Thymus (tissue), 11 donors: ENCODE measurements around the gene ATP9A. TPM values are rescaled to one million over a fixed set of nuclear protein-coding genes. Genes with fewer than 3 reads are reported as not detected.

Experiments
- DNase-seq, 9 donors: peaks; one replicate each; pipeline ENCODE4 v3.0.0-alpha.2; 2013; ENCODE audit warnings: low spot score in 9 of 9, low read depth in 6 of 9, missing footprints in 1 of 9
- H3K27ac ChIP-seq, 2 donors: one replicate each; pipeline ENCODE4 v1.5.1; 2013; ENCODE audit warnings: control low read depth in 1 of 2, low read depth in 1 of 2, low read length in 1 of 2, mild to moderate bottlenecking in 1 of 2, moderate library complexity in 1 of 2
- H3K27me3 ChIP-seq, 2 donors: one replicate each; pipeline ENCODE4 v1.5.1; 2013; ENCODE audit warnings: low read length in 1 of 2; ENCODE audit not compliant: control insufficient read depth in 2 of 2, insufficient read depth in 1 of 2
- H3K36me3 ChIP-seq, 2 donors: one replicate each; pipeline ENCODE4 v1.5.1; 2013; ENCODE audit warnings: low read length in 1 of 2, mild to moderate bottlenecking in 1 of 2, moderate library complexity in 1 of 2; ENCODE audit not compliant: control insufficient read depth in 2 of 2, insufficient read depth in 2 of 2
- H3K4me1 ChIP-seq, 2 donors: one replicate each; pipeline ENCODE4 v1.5.1; 2013; ENCODE audit warnings: low read length in 2 of 2; ENCODE audit not compliant: control insufficient read depth in 2 of 2, insufficient read depth in 2 of 2
- H3K4me3 ChIP-seq, 2 donors: one replicate each; pipeline ENCODE4 v1.5.1; 2013; ENCODE audit warnings: low read length in 2 of 2, control low read depth in 1 of 2, mild to moderate bottlenecking in 1 of 2
- H3K9me3 ChIP-seq, 2 donors: one replicate each; pipeline ENCODE4 v1.5.1; 2013; ENCODE audit warnings: low read length in 1 of 2, mild to moderate bottlenecking in 1 of 2; ENCODE audit not compliant: control insufficient read depth in 2 of 2, insufficient read depth in 1 of 2
- WGBS: extraction: QIAGEN DNeasy Blood & Tissue Kit; methylation state at CpG from one replicate; pipeline ENCODE4 v1.1.7; 2013; 5-methylcytosine and 5-hydroxymethylcytosine counted together
- polyA plus RNA-seq: library from polyadenylated mRNA; stranded (reverse); fragments of 200-250 nt; gene quantifications from one replicate; pipeline ENCODE4 v1.2.3, GENCODE V29; 2013
- total RNA-seq: library from RNA; stranded (reverse); fragments of 120-200 nt; gene quantifications from one replicate; pipeline ENCODE4 v1.2.4, GENCODE V29; 2013
- donor health status: healthy.

The ATP9A gene
- total and polyA plus RNA-seq, 2 donors = 4.7 to 6.7 TPM

- no peak overlapping the region for H3K27ac ChIP-seq
- H3K27me3 ChIP-seq = peaks cover 3 to 13% of the 10 kb centered on the region in 2 donors
- H3K9me3 ChIP-seq = no peaks in the 10 kb centered on the region
- no peaks in the 10 kb centered on the region for H3K36me3 ChIP-seq
- DNase-seq = no peak
- no peaks in the 10 kb centered on the region for H3K4me1 ChIP-seq
- no peak overlapping the region for H3K4me3 ChIP-seq
- WGBS = 76% methylated on average over 5 of the region's 5 CpGs
Measured at GRCh38 chr20:51807720-51808250, 39.6 kb upstream of the ATP9A start.

DNA sequence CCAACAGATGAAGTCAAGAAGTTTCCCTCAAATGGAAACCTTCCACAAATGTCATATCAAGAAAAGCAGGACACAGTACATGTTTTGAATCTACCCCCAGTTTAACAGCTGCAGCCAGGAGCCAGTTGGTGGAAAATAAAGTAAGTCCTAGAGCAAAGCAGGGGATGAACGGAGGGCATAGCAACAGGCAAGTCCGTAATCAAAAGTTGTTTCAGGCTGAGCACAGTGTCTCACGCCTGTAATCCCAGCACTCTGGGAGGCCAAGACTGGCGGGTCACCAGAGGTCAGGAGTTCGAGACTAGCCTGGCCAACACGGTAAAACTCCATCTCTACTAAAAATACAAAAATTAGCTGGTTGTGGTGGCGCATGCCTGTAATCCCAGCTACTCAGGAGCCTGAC, 36.6 kb upstream of the ATP9A start:
- WGBS = 94% methylated on average over 7 of the region's 7 CpGs
- H3K27ac ChIP-seq = no peak overlapping the region
- H3K27me3 ChIP-seq = peaks cover 32 to 43% of the 10 kb centered on the region in 2 donors
- no peaks in the 10 kb centered on the region for H3K36me3 ChIP-seq
- DNase-seq = no peak
- no peaks in the 10 kb centered on the region for H3K4me1 ChIP-seq
- H3K4me3 ChIP-seq = no peak overlapping the region
- H3K9me3 ChIP-seq = no peaks in the 10 kb centered on the region

GRCh38 chr20:51803148-51803854, 35.1 kb upstream of the ATP9A start:
- H3K27ac ChIP-seq = no peak overlapping the region
- H3K4me1 ChIP-seq = no peaks in the 10 kb centered on the region
- no peaks in the 10 kb centered on the region for H3K9me3 ChIP-seq
- 91% methylated on average over 4 of the region's 4 CpGs for WGBS
- no peaks in the 10 kb centered on the region for H3K36me3 ChIP-seq
- H3K4me3 ChIP-seq = no peak overlapping the region
- DNase-seq = no peak
- H3K27me3 ChIP-seq = peaks cover 37 to 54% of the 10 kb centered on the region in 2 donors

GRCh38 chr20:51802170-51802751, 34.1 kb upstream of the ATP9A start, which contains the start of gene SALL4:
Gene SALL4 (minus strand): TSS chr20:51802521. CDS start chr20:51802408, 113 bp downstream.
- DNase-seq = no peak
- WGBS = 56% methylated on average over 44 of the region's 44 CpGs

DNA sequence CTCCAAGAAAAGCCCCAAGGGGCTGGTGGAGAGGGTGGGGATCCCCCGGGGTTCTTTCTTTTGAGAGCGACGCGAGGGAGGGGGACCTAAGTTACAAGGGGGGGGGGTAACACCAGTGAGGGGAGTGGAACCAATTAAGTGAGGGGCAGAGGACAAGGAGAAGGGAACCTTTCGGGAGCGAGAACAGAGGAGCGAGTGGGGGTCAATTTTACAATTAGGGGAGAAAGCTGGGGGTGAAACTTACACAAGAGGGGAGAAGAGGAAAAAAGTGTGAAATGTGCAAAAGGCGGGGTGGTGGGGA, 33.6 kb upstream of the ATP9A start:
- Histone ChIP-seq H3K4me3 (no peak overlapping the region), H3K36me3 (no peaks in the 10 kb centered on the region), H3K27me3 (peaks cover 37 to 58% of the 10 kb centered on the region in 2 donors), H3K9me3 (no peaks in the 10 kb centered on the region), H3K4me1 (no peaks in the 10 kb centered on the region), H3K27ac (no peak overlapping the region)
- no peak for DNase-seq
- 27% methylated on average over 8 of the region's 8 CpGs for WGBS

More at GRCh38 chr20:51802170-51802751, 34.1 kb upstream of the ATP9A start, which contains the start of gene SALL4:
- no peaks in the 10 kb centered on the region for H3K9me3 ChIP-seq
- no peaks in the 10 kb centered on the region for H3K4me1 ChIP-seq
- H3K27me3 ChIP-seq = peaks cover 37 to 58% of the 10 kb centered on the region in 2 donors
- no peak within 1 kb of the TSS for H3K27ac ChIP-seq
- H3K4me3 ChIP-seq = peak within 1 kb of the TSS; percentile 16 to 21
- no peaks in the 10 kb centered on the region for H3K36me3 ChIP-seq

DNA sequence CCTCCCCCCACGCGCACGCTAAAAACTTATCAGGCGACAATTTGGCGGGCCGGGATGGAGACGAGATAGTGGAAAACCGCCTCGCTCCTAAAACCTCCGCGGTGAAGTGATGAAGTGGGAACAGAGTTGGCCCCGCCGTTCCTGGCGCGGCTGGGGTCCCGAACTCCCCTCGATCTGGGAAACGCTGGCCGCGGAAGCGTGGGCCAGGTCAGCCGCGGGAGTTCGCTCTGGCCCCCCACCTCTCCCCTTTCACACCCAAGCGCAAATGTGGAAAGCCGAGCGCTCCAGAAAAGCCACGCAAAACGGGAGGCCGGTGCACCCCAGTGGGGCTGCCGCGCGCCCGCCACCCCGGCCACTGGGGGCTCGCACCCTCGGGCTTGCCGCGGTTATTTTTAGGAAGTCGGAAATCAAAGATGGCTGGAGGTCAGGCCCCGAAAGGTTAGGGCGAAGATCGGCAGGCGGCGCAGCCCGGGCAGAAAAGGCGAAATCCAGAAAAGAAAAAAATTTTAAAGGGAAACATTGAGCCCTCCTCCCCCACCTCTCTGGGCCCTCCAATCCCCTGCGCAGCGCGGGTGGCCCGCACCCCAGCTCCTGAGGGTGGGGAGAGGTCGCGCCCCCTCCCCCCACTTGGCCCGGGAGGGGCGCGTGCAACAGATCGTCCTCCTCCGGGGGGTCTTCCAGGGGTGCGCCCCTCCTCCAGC, 33.1 kb upstream of the ATP9A start:
- H3K4me3 ChIP-seq = peak overlapping the region; percentile 16 to 21
- under 1% methylated on average over 59 of the region's 59 CpGs for WGBS
- no peak overlapping the region for H3K27ac ChIP-seq
- DNase-seq = no peak
- no peaks in the 10 kb centered on the region for H3K4me1 ChIP-seq
- no peaks in the 10 kb centered on the region for H3K9me3 ChIP-seq
- H3K27me3 ChIP-seq = peaks cover 37 to 58% of the 10 kb centered on the region in 2 donors
- H3K36me3 ChIP-seq = no peaks in the 10 kb centered on the region

GRCh38 chr20:51800872-51801121, 32.6 kb upstream of the ATP9A start:
- H3K4me1 ChIP-seq = no peaks in the 10 kb centered on the region
- no peak for DNase-seq
- WGBS = under 1% methylated on average over 18 of the region's 18 CpGs

DNA sequence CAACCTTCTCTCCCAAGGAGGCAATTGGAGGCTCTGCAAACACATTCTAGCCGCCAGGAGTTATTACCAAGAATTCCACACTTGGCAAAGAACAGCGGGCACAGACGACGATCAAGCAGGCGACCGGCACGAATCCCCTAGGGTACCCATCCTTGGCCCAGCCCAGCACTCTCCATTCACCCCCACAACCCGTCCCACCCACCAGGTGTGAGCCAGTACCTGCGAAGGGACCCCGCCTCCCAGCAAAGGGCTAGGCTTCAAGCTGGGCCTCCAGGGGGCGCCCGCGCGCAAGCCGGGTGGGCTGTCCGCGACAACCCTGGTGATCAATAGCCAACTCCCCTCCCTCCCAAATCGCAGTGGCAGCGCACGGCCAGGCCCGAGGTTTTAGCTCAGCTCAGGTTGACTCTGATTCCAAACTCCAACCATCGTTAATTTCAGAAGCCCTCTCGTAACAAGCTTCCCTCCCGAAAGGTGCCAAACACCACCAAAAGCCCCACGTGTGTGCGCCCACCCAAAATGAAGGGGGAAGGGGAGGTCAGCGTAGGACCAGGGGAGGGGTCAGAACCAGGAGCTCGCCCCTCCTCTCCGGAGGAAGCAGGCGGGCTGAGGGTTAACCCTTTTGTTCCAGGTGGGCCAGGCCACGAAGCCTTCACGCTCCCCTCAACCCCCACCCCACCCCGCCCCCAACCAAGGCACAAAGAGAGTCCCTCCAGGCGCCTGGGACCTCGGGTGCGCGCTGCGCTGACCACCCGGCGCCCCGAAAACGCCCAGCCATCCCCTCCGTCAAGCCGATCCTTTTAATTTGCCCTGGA, 32.1 kb upstream of the ATP9A start:
- Histone ChIP-seq H3K4me3 (peak overlapping the region; percentile 16 to 21), H3K9me3 (no peaks in the 10 kb centered on the region), H3K27ac (no peak overlapping the region), H3K27me3 (peaks cover 37 to 58% of the 10 kb centered on the region in 2 donors), H3K36me3 (no peaks in the 10 kb centered on the region), H3K4me1 (no peaks in the 10 kb centered on the region)
- WGBS = 1% methylated on average over 44 of the region's 44 CpGs
- peak in 6 of 9 donors; percentile 8 to 46 (median 22) for DNase-seq

More at GRCh38 chr20:51800872-51801121, 32.6 kb upstream of the ATP9A start:
- Histone ChIP-seq H3K27me3 (peaks cover 37 to 58% of the 10 kb centered on the region in 2 donors), H3K4me3 (peak overlapping the region; percentile 16 to 21), H3K36me3 (no peaks in the 10 kb centered on the region), H3K9me3 (no peaks in the 10 kb centered on the region), H3K27ac (no peak overlapping the region)
